ENCODE data around the gene ANXA11. TPM values are rescaled to one million over a fixed set of nuclear protein-coding genes. Genes with fewer than 3 reads are reported as not detected.
"Not testable (repeated sequence)": the region's sequence is repeated elsewhere in the genome, so short reads cannot be mapped to it uniquely, and the experiment has no call there.

ANXA11 gene
- total RNA-seq (2014; rRNA removed; shearing (Covaris generic)) = 99.7 and 111 TPM in 2 replicates

- peak; percentile 76 for DNase-seq (ENCODE audit: low spot score)
- in situ Hi-C loops (cut with HindIII; ENCODE audit: low sequenced_read_pairs) = no loop called here
These were observed at the start of gene ANXA11 for GRCh38 chr10:80205477-80206276. Gene ANXA11 (minus strand): TSS chr10:80205537. CDS start chr10:80172861, 32,676 bp downstream.

GRCh38 chr10:80254726-80255125, 49.4 kb upstream of the ANXA11 start:
- DNase-seq (ENCODE audit: low spot score); in situ Hi-C loops (cut with HindIII; ENCODE audit: low sequenced_read_pairs): not testable (repeated sequence)

GRCh38 chr10:80253963-80254271, 48.6 kb upstream of the ANXA11 start:
- DNase-seq (ENCODE audit: low spot score) = peak; percentile 29
- in situ Hi-C loops (cut with HindIII; ENCODE audit: low sequenced_read_pairs) = not testable (repeated sequence)

DNA sequence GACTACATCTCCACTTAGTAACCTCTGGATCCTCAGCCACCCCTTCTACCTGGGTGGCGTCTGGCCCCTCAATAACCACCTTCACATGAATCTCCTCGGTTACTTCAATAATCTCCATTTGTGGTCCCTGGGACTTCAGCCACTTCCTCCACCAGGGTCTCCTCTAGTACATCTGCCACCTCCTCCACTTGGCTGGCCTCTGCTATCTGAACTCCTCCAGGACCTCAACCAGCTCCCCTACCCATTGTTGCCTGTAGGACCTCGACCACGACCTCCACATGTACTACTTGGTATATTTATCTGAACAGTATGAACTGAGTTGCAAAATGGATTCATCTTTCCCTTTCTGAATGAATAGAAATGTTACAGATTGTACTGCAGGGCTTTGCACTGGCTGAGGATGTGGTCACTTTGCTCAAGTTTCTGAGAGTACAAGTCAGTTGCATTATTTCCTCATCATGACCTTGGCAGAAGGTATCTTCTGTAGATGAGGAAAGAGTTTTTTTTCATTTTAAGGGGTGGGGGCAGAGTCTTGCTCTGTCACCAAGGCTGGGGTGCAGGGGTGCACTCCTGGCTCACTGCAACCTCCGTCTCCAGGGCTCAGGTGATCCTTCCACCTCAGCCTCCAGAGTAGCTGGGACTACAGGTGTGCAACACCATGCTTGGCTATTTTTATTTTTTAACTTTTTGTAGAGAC, 48.1 kb upstream of the ANXA11 start:
- in situ Hi-C loops (cut with HindIII; ENCODE audit: low sequenced_read_pairs) = no loop called here

GRCh38 chr10:80252296-80252887, 47.1 kb upstream of the ANXA11 start:
- in situ Hi-C loops (cut with HindIII; ENCODE audit: low sequenced_read_pairs) = no loop called here

More for the DNA sequence above, 48.1 kb upstream of the ANXA11 start:
- DNase-seq (ENCODE audit: low spot score) = no peak

GRCh38 chr10:80251703-80252280, 46.5 kb upstream of the ANXA11 start:
- DNase-seq (ENCODE audit: low spot score); in situ Hi-C loops (cut with HindIII; ENCODE audit: low sequenced_read_pairs): not testable (repeated sequence)

More at GRCh38 chr10:80252296-80252887, 47.1 kb upstream of the ANXA11 start:
- no peak for DNase-seq (ENCODE audit: low spot score)

DNA sequence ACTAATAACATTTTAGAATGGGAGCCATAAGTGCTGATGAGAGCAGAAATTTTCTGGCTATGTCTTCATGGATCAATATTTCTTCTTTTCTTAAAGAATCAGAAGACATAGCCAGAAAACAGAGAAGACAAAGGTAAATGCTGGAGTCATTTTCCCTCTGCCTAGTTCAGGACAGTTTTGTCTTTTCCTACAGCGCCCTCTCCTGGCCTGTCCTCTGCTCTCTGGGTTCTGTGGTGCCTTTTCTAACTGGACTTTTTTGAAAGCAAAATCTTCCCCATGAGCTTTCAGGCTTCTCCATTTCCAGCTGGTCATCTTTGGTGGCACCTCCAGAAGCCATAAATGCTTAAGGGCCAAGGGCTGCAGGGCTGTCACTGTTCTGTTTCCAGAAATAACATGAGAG, 45.1 kb upstream of the ANXA11 start:
- DNase-seq (ENCODE audit: low spot score); in situ Hi-C loops (cut with HindIII; ENCODE audit: low sequenced_read_pairs): not testable (repeated sequence)

- DNase-seq (ENCODE audit: low spot score); in situ Hi-C loops (cut with HindIII; ENCODE audit: low sequenced_read_pairs): not testable (repeated sequence)
These were observed 44.6 kb upstream of the ANXA11 start for GRCh38 chr10:80249906-80250305.

GRCh38 chr10:80247611-80248010, 42.3 kb upstream of the ANXA11 start:
- in situ Hi-C loops (cut with HindIII; ENCODE audit: low sequenced_read_pairs); DNase-seq (ENCODE audit: low spot score): not testable (repeated sequence)

GRCh38 chr10:80244371-80244770, 39.0 kb upstream of the ANXA11 start:
- in situ Hi-C loops (cut with HindIII; ENCODE audit: low sequenced_read_pairs); DNase-seq (ENCODE audit: low spot score): not testable (repeated sequence)

- DNase-seq (ENCODE audit: low spot score); in situ Hi-C loops (cut with HindIII; ENCODE audit: low sequenced_read_pairs): not testable (repeated sequence)
These were observed 37.0 kb upstream of the ANXA11 start for GRCh38 chr10:80242341-80242740.

DNA sequence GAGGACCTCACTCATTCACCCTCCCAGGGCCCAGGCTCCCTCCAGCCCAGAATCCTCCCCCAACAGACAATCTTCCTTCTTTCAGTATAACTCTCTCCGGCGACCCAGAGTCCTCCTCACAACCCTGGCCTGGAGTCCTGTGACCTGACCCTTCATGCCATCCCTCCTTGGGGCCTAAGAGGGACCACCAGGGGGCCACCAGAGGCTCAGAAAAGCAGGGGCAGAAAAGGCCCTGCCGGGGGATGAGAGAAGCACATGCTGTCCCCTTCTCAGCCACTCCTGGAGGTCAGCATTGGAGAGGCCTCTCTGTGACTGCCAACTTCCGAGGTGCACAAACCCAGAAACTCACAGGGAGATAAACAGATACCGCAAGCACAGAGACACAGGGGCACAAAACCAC, 31.1 kb upstream of the ANXA11 start:
- DNase-seq (ENCODE audit: low spot score); in situ Hi-C loops (cut with HindIII; ENCODE audit: low sequenced_read_pairs): not testable (repeated sequence)

GRCh38 chr10:80234331-80235235, 29.2 kb upstream of the ANXA11 start:
- in situ Hi-C loops (cut with HindIII; ENCODE audit: low sequenced_read_pairs) = not testable (repeated sequence)

GRCh38 chr10:80233871-80234270, 28.5 kb upstream of the ANXA11 start:
- in situ Hi-C loops (cut with HindIII; ENCODE audit: low sequenced_read_pairs); DNase-seq (ENCODE audit: low spot score): not testable (repeated sequence)

More at GRCh38 chr10:80234331-80235235, 29.2 kb upstream of the ANXA11 start:
- not testable (repeated sequence) for DNase-seq (ENCODE audit: low spot score)

GRCh38 chr10:80226723-80227122, 21.4 kb upstream of the ANXA11 start:
- DNase-seq (ENCODE audit: low spot score); in situ Hi-C loops (cut with HindIII; ENCODE audit: low sequenced_read_pairs): not testable (repeated sequence)

- in situ Hi-C loops (cut with HindIII; ENCODE audit: low sequenced_read_pairs); DNase-seq (ENCODE audit: low spot score): not testable (repeated sequence)
These were observed 17.7 kb upstream of the ANXA11 start for GRCh38 chr10:80223031-80223419.

DNA sequence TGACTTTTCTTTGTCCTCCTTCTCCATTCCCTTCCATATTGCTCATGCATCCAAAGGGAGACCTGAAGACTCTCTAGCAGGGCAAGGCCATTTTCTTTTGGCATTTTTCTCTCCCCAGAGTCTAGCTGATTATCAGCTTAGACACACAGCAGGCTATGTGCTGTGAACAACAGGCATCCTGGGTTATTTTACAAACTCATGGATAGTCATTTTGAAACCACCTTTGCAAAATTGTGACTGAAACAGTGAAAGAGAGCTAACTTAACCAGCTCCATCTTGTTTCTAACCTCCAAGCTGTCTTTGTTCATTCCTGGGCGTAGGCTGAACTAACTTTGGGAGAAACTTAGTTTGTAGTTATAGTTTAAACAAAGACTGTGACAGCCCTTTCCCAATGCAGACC, 13.5 kb upstream of the ANXA11 start:
- in situ Hi-C loops (cut with HindIII; ENCODE audit: low sequenced_read_pairs); DNase-seq (ENCODE audit: low spot score): not testable (repeated sequence)

DNA sequence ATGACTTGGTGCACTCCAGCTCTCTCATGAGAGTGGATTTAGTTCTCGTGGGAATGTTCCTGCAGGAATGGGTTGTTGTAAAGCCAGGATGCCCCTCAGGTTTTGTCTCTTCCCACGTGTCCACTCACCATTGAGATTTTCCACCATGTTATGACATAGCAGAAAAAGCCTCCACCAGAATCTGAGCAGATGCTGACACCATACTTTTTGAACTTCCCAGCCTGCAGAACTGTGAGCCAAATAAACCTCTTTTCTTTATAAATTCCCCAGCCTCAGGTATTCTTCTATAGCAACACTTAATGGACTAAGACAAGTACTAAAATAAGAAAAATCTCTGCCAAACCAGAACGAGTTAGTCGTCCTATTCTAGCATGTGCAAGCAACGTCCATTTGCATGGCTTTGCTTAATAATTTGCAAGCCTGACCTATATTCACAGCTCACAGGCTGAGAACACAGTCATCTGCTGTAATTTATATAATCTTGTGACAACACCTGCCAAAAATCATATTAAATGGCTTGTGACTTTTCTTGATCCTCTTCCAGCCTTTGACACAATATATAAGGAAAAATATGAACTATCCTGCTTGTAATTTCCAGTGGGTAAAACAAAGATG, 9.1 kb upstream of the ANXA11 start:
- in situ Hi-C loops (cut with HindIII; ENCODE audit: low sequenced_read_pairs) = not testable (repeated sequence)
- peak; percentile 38 for DNase-seq (ENCODE audit: low spot score)

Measured in G401 (cell line).